Fibroblast of mammary gland (primary cell): ENCODE data around the gene MCM3AP.

Source experiments
- DNase-seq: peaks from one replicate; pipeline ENCODE4 v3.0.0-alpha.2; 2010; ENCODE audit warnings: low read depth
- H3K4me3 ChIP-seq: 2 replicates; pipeline ENCODE4 v1.5.1; 2011; ENCODE audit warnings: low read depth, mild to moderate bottlenecking, low read length, moderate library complexity; ENCODE audit not compliant: control insufficient read depth
- CTCF ChIP-seq: conservative IDR thresholded peaks from 2 replicates; pipeline ENCODE4 v1.5.1; 2011; ENCODE audit warnings: low read depth, low read length, inconsistent platforms; ENCODE audit not compliant: control insufficient read depth, insufficient read depth

Gene MCM3AP

GRCh38 chr21:46191686-46192575 lies 93.5 kb downstream of the MCM3AP start:
- no peak for TF ChIP-seq CTCF
- no peak overlapping the region for H3K4me3 ChIP-seq
- DNase-seq = no peak

- no peak for TF ChIP-seq CTCF
- H3K4me3 ChIP-seq = no peak overlapping the region
- peak; percentile 90 for DNase-seq
These were observed 94.1 kb downstream of the MCM3AP start for GRCh38 chr21:46191257-46191685.

GRCh38 chr21:46190491-46191131 lies 94.8 kb downstream of the MCM3AP start:
- TF ChIP-seq CTCF = no peak
- no peak overlapping the region for H3K4me3 ChIP-seq
- no peak for DNase-seq

- H3K4me3 ChIP-seq = no peak overlapping the region
- no peak for TF ChIP-seq CTCF
- no peak for DNase-seq
These were observed 95.4 kb downstream of the MCM3AP start for GRCh38 chr21:46189959-46190490.

- no peak overlapping the region for H3K4me3 ChIP-seq
- DNase-seq = peak; percentile 67
- no peak for TF ChIP-seq CTCF
These were observed 96.0 kb downstream of the MCM3AP start for GRCh38 chr21:46189213-46189958.
